GM18868 (cell line): ENCODE results near the gene PDPN.

Experiments used
- ATAC-seq: cut with Tn5 transposase; IDR thresholded peaks from one replicate; pipeline ENCODE4 v1.9.1; 2021; ENCODE audit warnings: mild to moderate bottlenecking, moderate library complexity; ENCODE audit not compliant: unreplicated experiment

PDPN gene

DNA sequence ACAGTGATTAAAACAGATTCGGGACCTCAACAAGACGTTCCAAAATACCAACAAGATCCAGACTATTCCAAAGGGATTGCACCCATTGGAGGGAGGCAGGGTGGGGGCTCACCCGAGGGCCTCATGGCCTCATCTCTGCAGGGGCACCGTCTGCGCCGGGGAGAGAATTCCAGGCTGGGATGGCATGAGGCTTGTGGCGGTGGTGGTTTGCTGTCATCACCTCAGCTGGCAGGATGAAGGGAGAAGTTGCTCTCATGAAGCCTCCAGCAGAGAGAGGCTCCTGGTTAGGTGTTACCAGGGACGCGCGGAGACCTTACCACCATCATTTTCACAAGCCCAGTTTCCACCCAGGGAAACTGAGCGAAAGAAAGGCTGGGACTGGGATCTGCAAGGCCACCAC is 6.7 kb upstream of the PDPN start:
- ATAC-seq, result no peak

DNA sequence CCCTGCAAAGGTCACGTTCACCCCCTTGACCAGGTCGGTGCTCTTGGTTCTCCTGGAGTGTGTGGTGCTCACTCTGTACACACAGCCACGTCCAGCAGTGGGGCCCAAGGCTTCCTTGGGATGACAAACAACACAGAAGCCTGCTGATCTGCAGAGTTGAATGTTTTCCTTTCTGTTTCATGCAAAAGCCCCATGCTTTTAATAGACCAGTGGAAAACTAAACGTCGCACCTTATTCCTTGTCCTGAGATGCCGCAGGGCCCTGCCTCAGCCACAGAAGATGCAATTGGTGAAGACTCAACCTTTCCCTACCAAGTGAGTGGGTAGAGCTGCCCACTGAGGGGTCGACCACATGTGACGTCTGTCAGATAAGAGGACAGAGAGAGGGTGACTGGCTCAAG is 5.8 kb upstream of the PDPN start:
- no peak for ATAC-seq

DNA sequence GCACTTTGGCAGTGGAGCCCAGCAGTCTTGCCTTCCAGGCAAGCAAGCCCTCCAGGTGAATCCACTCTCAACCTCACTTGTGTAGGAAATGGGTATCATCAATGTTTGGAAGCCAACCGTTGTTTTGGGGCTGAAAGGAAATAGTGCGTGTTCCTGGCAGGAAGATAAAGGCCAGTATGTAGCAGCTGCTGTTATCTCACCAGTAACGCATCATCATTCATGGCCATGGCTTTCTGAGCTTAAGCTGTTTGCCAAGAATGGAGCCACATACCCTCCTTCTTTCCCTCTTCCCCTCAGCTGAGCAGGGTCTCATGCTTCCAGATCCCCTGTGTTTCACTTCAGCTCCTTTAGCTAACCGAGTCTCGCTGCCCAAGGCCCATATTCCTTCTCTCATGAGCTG is 2.2 kb upstream of the PDPN start:
- ATAC-seq, result no peak

DNA sequence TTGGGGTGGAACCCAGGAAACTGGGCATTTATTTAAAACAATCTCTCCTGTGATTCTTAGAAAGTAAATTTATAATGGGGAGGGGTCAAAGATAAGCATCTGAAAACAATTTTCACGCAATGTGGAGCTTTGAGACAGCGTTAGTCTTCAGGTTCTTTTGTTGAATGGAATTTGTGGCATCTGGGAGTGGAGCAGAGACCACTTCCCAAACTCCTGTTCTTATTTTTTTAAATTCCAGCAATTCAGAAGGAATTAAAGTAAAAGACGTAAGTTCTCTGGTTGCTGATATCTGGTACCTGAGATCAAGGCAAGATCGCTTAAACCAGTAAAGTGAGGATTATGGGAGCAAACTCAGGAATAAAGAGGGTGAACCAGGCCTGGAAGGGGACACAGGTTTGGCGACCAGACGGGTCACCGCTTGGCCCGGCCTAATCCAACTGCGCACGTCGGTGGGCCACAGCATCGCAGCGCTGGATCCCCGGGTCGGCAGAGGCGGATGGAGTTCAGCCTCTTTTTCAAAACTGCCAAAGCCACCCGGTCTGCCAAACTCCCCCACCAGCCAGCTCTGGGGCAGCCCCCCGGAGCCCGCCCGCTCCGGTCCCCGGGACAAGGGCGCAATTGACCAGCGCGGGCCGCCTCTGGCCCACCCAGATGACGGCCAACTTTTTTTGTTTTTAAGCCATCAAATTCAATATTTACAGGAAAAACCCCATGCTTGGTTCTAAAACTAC is 754 bp upstream of the PDPN start:
- no peak for ATAC-seq

DNA sequence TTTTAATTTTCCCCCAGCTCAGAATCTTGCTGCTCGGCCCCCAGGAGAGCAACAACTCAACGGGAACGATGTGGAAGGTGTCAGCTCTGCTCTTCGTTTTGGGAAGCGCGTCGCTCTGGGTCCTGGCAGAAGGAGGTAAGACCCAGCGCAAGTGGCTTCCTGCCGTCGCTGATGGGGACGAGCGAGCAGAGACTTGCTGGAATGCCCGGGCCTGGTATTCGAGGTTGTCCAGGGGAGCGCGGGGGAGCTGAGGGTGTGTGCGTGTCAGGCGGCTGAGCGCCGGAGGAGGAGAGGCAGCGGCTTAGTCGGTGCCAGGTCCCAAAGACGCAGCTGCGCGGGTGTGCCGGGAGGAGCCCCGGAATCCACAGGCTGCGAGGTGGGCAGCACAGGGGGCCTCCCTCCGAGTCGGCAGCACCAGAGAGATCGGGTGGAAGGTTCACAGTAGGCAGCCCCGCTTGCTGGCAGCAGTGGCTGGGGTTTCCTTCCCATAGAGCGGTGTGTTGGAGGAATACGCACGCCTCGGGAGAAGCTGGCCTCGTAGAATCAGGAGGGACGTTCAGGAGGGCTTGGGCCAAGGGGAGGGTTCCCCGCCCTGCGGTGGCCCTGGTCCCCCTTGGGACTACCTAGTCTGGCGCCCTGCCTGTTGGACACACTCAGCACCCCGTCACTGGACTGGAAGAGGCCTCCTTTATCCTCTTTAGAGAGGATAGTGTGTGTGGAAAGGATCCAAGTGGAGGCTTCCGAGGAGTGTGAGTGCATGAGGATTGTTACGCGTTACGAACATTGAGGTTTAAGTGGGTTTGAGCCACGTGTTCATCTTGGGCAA is 547 bp downstream of the PDPN start:
- ATAC-seq, result no peak

DNA sequence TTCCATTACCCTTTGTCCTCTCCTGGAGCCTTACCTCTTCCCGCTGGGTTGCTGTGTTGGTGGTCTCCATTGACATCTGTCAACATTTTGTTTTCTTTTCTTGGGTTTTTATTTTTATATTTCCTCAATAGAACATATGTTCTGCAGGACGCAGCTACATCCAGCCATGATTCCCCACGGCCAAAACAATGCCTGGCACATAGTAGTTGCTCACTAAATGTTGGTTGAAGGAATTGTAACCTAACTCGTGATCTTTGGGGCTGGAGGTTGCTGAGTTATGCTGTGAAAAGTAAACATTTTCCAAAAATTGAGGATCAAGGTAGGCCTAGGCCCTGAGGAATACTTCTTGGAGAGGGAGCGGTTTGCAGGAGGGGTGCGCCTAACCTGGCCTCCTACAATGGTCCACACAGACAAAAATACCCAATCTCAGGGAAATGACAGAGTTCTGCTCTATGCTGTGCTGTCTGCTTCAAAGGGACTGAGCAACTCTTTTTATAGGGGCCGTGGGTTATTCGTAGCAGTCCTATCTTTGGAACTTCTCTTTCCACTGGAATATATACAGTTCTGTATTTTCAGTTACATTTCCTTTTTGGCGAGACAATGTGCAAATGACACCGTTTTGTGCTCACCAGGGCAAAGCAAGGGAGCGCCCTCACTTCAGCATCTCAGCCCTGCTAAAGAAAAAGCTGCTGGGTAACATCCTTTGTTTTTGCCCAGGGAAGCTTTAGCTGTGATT is 1.4 kb downstream of the PDPN start:
- no peak for ATAC-seq

DNA sequence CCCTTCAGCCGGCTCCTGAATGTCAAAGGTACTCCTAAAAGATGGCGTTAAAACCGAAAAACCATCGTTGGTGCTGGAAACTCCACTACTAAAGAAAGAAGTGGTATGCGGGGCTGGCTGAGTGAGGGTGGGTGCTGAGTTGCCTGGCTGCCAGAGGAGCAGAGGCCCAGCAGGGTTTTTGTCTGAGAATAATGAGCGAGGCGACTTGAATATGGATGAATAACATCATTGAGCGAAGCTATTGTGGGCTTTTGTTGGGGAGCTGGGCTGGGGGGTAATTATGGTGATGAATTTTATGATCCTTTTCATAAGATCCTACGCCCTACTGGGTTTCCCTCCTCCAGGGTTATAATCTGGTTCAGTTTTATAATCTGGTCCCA is 2.0 kb downstream of the PDPN start:
- ATAC-seq, result no peak

DNA sequence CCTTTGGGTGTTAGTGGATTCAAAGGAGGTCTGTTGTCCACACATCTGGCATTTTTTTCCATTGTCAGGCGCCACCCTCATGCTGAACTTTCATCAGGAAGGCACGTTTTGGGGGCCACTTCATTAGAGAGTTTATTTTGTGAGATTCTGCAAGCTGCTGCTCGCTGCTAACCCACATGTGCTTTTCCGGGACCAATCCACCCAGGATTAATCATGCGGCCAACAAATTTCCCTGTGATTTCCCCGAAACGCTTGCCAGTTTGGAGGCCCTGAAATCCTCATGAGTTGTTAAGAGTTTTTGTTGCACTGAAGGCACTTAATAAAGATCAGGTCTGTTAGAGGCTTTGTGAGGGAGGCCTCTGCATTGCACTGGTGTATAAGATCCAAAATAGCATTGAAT is 2.4 kb downstream of the PDPN start:
- ATAC-seq, result no peak

DNA sequence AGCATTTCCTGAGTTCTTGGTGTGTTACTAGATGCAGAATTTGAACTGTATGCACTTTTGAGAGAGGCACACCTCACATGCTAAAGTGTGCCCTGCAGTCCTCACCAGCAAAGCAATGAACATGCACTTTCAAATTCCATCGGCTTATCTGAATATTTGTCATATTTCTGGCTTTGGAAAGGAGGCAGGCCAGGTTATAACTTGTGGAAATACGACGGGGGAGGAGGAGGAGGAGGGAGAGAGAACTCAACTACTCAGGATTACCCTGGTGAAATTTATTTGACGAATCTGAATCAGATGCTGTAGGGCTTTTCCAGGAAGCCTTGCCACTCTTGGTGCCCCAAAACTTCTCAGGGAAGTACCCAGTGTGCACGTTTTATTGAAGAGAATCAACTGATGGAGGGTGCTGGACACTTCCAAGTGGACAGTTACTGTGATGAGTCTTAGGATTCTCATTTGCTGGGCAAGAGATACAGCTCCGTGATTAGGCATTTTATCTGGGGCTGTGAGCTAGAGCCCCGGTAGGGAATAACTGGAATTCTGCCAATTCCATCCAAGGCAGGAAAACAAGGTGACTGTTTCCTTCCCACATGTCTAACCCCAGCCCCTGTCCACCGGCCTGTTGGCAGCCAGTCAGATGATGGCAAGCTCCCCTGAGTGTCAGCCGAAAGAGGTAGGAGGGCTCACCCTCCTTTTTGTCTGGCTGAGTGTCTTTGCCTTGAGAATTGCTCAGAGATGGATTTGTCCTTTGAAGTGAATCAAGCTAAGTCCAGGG is 3.8 kb downstream of the PDPN start:
- no peak for ATAC-seq

DNA sequence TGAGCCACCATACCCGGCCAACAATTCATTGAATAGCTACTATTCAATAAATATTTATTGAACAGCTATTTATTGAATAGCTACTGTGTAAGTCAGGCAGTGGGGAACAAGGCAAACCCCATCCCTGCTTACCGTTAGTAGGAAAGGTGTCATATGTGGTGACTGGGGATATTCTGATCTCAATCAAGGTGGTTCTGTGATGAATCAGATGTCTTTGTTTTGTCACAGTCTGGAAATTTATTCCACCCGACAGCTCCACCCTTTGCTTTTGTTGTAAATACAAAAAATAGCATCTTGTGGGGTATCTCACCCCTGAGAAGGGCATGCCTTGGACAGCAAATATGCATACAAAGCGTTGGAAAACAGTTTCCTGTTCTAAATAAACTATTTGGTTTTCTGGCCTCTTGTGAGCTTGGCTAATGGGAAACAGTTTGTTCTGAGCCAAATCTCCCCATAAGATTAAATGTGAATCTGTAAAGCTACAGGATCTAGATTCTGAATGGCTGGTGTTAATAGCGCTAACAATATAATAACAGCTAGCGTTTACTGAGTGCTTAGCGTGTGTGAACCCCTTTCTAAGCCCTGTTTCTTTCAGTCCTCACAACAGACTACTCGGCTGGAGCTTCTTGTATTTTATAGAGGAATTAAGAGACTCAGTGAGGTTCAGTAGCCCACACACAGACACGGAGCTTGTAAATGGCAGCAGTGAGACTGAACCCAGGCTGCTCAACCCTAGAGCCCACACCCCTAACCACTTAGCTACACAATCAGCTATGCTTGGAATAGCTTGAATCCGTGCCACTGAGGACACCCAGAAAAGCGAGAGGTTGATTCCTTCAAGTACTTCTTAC is 5.5 kb downstream of the PDPN start:
- no peak for ATAC-seq

DNA sequence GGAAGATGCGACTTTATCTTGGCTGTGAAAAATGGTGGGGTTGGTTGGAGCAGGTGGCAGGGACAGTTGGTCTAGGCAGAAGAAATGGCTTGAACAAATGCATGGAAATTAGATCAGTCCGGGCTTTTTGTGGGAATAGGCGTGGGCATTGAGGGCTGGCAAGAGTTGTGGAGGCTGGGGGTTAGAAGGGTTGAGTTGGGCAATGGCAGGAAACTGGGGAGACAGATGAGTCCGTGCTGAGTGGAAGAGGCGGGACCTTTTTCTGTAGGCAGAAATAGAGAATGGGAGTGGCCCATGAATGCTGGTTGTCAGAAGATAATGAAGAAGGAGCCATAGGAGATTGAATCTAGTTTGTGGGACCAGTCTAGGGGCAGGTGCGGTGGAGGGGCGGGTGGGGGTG is 6.9 kb downstream of the PDPN start:
- no peak for ATAC-seq

DNA sequence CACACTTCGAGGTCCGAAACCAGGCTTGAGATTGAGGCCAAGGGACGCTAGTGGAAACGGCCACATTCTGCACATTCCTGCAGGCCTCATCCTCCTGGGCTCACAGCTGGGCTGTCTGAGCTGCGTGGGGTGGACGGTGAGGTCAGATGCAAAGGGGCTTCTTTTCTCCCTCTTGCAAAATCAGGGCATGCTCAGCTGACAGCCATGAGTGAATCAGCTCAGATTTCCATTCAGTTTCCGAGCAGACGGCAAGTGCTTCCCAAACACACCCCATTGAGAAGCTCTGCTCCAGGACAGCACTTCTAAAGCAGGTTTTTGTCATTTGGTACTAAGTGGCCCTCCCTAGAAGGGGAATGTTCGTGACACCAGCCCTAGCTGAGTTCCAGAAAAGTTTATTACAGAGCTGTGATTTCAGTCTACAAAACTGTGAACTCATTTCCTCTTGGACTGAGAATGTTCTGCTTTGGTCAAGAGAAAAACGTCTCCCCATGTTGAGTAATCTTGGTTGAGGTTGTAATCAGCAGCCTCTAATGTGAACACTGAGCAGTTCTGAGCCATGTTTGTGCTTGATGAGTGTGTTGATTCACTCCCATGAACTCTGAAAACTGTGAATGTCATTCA is 10.0 kb downstream of the PDPN start:
- ATAC-seq, result no peak

DNA sequence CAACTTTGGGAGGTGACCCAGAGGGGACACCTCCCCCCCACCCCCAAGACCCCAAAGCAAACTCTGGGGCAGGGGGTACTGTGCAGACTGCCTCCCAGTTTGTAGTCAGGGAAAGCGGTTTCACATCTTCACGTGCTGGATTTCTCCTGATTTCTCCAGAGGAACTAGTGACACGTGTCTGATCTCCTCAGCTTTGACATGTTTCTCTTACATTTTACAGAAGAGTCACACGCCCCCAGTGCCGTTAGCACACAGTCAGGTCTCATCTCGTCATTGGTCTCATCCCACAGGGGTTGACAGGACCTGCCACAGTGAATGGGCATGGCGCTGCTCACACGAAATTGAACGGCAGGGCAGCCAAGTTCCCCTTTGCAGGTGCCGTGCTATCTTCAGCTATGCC is 11.8 kb downstream of the PDPN start:
- ATAC-seq, result no peak

DNA sequence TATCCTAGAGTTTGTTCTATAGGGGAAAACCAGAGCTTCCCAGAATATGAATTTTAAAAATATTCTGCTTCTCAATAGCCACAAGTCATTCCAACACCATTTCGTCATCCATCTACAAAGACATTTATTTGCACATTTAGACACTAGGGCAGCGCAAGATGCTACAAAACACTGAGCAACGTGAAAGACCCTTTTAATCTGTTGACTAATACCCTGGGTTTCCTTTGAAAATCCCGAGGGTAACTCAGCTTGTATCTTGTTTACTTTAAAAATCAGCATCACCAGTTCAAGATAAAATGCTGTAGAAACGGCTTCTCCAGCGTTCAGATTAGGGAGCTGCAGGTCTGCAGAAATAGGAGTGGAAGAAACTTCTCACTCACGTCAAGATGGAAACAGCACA is 13.5 kb downstream of the PDPN start:
- no peak for ATAC-seq

DNA sequence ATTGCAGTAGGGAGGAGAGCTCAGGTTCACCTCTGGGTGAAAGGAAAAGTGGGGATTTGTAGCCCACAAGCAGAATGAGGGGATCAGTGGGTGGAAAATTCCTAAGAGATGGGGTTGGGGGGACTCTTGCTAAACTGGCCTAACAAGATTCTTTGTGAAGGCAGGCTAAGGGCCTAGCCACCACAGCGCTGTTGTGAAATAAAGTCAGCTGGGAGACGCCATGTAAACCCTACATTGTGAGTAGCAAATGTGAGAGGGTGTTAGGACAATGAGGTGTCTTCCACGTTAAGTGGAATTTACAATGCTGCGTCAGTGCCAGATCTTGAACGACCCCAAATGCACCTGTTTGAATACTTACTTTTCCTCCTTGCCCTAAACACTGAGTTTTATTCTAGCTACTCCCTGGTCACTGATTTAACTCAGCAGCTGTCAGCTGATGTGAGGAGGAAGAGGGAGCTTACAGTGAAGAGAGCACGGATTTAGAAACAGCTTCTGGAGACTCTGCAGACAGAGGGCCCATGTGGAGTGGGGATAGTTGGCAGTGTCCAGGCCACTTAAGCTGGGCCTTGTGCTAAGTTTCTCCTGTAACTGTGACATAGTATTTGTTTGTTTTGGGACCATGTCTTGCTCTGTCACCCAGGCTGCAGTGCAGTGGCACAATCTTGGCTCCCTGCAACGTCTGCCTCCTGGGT is 17.3 kb downstream of the PDPN start:
- ATAC-seq, result no peak

DNA sequence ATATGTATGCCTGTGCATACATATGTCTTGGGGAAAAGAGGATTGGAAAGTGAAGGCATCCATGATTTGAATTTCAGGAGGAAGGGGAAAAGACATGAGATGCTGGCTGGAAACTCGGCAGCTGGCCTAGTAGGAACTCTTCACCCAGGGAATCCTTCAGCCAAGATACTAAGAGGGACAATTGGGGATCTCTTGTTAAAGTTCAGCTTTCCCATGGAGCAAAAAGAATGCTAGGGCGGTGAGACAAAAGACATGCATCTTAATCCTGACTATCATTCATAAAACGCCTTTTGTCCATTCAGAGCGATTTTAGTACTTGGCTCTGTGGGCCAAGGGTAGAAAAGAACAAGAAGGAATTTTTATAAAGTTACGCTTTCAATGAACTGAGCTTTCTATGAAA is 20.5 kb downstream of the PDPN start:
- ATAC-seq, result no peak

DNA sequence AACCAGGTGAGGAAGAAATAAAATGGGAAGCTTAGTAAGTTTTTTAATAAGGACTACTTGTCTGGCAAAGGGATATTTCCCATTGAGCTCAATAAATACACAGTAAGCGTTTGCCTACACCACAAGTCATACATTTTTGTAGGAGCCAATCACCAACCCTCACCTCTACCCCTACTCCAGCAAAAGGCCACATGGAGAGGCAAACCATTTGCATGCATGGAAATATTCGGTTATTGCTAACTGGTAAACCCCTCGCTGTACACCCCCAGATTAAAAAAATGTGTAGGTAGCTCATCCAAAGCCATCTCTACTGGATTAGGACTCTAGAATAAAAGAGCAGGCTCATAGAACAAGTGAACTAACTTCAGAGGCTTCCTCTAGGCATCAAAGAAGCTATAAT is 21.1 kb downstream of the PDPN start:
- ATAC-seq, result no peak

DNA sequence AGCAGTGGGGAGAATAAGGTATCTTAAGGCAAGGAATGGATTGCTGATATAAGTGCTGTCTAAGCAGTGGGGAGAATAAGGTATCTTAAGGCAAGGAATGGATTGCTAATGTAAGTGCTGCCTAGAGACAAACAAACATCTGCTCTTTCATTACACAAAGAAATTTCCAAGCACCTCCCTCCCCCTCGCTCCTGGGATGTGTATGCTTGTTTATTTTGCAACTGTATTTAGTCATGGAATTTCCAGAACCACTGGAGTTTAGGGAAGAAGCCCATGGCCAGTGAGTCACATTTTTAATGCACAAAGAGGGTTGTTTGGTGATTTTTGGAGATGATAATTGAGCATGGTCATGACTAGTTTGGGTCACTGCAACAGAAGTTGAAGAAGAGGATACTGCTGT is 21.5 kb downstream of the PDPN start:
- ATAC-seq, result no peak

DNA sequence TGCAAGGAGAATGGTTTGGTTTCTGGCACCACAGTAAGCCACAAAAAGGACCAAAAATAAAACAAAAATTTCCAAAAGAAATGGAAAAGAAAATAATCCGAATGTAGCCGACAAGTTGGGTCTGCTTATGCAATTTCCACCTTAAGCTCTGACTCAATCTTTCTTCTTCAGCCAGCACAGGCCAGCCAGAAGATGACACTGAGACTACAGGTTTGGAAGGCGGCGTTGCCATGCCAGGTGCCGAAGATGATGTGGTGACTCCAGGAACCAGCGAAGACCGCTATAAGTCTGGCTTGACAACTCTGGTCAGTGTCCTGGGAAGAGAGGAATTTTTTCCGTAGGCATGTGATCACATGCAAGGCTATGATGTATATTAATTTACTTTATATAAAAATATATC is 23.4 kb downstream of the PDPN start:
- no peak for ATAC-seq
